OCI-M2 (cell line): ENCODE measurements around the gene ANGPTL2.

Source experiments
- DNase-seq: peaks from one replicate; lab custom pipeline; 2025; ENCODE audit not compliant: unreplicated experiment; lab: John Stamatoyannopoulos, UW

Gene ANGPTL2

DNA sequence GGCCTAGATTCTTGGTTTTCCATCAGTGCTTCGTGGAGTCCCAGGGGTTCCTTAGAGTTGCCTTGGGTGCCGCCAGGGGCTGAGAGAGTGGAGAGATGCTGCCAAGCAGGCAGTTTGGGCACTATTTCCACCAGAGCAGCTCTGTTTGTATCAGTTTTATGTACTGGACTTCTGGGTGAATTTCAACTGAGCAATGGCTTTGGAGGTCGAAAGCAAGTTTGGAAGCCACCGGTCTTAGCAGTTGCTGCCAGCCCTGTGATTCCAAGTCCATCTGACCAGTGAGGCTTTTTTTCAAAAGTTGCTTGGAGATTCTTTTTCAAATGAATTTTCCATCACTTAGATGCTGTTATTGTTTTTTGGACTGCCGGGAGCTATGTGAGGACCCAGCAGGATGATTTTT is 68.5 kb downstream of the ANGPTL2 start:
- no peak for DNase-seq

DNA sequence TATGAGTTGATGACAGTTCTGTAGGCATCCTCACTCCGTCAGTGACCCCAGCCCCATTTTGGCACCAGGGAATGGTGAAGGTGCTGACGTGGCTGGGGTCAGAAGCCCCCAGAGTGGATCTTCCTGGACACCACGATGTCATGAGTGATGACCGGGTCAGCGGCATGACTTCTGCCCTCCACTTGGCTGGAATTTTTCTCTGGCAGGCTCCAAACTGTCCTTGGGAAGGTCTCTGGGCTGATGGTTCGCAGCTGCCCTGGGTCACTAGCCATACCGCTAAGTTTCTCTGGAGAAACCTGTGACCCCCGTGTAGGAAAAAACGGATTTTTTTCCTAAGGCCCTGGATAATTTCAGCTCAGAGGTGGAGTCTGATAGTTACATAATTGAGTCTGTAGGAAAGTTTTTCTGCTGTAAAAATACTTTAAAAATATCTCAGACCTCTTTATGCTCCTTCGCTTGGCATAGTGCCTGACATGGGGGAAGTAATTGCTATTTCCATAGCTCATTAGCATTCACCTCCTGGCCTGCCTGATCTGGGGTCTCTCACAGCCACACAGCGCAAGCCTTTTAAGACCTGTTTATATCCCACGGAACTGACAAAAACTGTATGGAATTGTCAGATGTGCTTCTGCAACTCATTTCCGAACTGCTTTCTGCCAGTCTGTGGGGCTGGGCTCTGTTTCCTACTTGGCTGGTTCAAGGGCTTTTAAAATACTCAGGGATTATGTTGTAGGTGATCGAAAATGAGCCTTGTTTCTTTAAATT is 69.2 kb downstream of the ANGPTL2 start:
- no peak for DNase-seq

DNA sequence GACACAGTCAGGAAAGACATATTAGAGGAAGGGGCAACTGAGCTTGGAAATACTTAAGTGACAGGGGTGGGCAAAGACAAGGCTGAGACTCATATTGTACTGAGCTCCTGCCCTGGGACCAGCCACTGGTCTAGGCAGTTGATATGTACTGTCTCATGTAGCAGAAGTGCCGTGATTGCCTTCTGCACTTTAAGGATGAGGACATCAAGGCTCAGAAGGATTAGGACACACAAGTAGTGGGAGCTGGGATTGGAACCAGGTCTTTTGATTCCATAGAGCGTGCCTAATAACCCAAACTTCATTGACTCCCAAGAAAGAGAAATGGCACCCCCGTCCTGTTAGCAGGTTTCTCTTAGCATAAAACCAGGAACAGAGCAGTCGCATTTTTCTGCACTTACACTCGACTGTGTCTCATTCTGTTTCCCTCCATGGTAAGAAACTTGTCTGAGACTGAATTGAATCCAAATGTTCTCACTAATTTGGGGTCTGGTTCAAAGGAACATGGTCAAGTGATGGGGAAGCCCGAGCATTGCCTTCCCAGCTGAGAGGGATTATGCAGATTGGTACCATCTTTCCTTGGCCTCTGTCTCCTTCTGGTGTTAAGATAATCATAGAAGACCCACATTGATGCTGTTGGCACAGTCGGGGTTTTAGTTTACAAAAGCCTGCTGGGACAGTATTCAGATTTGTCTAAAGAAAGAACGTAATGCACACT is 70.4 kb downstream of the ANGPTL2 start:
- DNase-seq = no peak

DNA sequence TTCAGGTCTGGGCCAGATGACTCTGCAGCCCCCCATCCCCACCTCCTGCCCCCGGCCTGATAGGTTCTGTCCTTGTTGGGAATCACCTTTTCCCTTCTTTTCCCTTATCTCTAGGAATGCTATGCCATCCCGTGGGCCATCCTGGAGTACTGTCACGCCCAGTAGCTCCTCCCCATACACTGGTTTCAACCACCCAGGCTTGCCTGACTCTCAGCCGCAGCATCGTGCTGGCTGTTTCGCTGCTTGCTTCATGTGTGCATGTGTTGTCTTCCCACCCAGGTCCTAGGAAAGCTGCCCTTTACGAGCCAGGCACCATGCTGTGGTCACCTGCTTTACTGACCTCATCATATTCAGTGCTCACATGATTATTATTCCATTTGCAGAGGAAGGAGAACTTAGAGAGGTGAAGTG is 71.8 kb downstream of the ANGPTL2 start:
- no peak for DNase-seq

DNA sequence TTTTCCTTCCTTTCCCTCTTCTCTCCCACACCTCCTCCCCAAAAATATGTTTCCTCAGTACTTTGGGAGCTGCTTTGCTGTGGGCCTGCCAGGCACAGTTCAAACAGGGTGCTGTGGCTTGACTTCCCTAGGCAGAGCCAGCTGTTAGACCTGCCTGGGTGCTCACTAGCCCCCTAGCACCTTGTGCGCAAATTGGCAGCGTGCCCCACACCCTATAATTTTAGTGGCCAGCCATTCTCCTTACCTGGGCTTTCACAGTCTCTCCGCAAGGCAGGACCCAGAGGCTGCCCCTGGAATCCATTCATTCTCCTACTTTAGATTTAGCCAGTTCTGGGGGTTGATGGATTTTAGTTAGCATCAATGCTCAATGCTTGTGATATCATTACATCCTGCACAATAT is 72.3 kb downstream of the ANGPTL2 start:
- no peak for DNase-seq

DNA sequence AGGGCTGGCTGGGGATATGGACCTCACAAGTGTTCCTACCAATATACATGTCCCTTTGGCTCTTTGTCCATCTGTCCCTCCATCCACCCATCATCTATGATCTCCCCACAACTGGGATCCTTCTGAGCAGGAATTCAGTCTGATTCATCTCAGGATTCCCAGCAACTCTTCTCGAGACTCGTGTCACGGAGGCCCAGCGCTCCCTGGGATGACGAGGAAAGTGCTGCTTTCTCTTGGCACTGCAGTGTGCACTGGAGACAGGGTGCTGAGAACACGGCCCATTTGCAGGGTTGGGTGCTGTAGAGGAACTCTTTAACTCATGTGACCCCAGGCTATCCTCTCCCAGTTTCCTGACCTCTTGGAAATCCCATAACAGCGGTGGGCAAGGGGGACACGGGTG is 72.9 kb downstream of the ANGPTL2 start:
- DNase-seq = no peak

DNA sequence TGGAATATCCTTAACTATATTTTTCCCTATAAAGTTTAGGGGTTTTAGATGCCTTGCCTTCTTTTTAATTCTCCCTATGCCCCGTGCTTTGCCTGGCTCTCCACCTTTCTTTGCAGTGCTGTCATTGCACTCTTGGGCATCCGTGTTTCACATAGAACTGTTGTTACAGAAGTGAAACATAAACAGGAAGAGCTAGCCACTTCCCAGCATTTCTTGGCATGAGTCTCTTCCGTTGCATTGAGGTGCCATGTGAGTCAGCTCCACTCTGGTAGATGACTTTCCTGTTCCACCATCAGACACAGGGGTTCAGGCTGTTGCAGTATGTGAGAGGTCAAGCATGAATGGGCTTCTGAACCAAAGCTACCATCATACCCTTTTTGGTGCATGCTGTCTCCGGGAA is 73.4 kb downstream of the ANGPTL2 start:
- no peak for DNase-seq

DNA sequence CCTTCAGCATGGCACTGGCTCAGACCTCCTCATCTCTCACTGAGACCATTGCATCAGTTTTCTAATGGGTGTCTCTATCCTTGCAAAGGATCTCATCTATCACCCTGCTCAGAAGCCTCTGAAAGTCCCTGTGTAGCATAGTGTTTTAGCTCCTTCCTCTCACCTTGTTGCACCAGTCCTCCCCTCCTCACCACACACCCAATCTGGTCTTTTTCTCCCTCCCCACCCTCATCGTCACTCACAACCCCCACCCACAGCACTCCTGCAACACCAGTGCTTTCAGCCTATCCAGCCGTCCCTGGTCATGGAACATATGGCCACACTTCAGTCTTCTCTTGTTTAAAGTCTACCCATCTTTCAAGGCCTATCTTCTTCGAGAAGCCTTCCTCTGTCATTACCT is 74.5 kb downstream of the ANGPTL2 start:
- DNase-seq = no peak

DNA sequence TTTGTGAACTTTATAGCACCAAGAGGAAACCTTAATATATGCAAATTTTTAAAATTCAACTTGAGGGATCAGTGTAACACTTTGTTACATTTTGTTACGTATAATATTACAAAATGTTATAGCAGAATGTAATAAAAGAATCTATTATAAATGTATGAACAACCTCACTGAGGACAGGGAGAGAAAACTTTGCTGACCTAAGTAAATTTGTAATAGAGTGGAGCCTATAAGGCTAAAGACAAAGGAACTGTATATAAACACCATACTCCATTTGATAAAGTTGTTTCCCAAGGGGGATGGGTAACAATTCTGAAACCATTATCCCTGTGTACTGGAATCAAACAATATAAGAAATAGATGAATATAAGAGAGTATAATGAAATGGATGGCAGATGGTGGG is 77.3 kb downstream of the ANGPTL2 start:
- no peak for DNase-seq

DNA sequence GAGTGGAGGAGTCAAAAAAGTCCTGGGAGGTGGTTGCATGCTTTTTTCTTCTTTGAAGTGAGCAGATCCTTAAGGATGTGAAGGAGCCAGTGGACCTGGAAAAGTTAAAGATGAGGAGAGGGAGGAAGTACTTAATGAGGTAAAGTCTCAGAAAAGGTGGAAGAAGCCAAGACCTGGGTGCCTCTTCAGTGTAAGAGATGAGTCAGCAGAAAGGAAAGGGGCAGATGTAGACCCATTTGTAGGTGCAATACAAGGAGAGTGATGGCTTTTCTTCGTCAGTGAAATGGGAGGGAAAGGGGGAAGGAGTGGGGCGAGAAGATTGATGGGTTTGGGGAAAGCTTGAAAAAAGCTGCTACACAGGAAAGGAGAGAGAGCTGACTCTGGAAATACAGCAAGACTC is 82.9 kb downstream of the ANGPTL2 start:
- DNase-seq = no peak

DNA sequence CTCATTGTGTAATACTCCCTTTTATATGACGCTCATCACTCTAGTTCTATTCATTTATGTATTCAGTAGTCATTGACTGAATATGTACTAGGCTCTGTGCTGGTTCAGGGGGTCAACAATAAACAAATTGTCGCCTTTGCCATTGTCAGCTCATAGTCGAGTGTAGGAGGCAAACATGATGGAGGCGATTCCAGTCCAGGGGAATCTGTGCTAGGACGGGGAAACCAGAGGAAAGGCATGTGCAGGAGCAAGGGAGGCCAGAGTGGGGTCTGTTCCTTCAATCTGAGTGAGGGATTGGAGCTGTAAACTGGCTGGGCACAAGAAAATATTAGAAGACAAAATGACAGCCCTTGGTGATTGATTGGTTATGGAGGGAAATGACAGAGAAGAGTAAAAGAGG is 83.9 kb downstream of the ANGPTL2 start:
- no peak for DNase-seq
